ENCODE measurements around the gene HSPB3. TPM values are rescaled to one million over a fixed set of nuclear protein-coding genes. Genes with fewer than 3 reads are reported as not detected.

HSPB3 gene
- total RNA-seq, 4 donors from 2014 or later = 1.7 TPM; not detected in 3

- Histone ChIP-seq H3K27me3 (no peaks in the 10 kb centered on the region), H3K4me1 (no peaks in the 10 kb centered on the region), H3K4me3 (no peak overlapping the region), H3K27ac (no peak overlapping the region), H3K9me3 (no peaks in the 10 kb centered on the region), H3K36me3 (no peaks in the 10 kb centered on the region)
- DNase-seq = peak in 1 of 2 donors; percentile 26
- intact Hi-C loops (cut with DNase I; ENCODE audit: low total_unique reads) = no loop called here
- TF ChIP-seq CTCF (IDR thresholded peaks at IDR 0.05) (peak; percentile 42 to 50 (median 48)), POLR2A (IDR thresholded peaks at IDR 0.05) (no peak)
These were observed 12.2 kb upstream of the HSPB3 start for GRCh38 chr5:54443270-54443669.

DNA sequence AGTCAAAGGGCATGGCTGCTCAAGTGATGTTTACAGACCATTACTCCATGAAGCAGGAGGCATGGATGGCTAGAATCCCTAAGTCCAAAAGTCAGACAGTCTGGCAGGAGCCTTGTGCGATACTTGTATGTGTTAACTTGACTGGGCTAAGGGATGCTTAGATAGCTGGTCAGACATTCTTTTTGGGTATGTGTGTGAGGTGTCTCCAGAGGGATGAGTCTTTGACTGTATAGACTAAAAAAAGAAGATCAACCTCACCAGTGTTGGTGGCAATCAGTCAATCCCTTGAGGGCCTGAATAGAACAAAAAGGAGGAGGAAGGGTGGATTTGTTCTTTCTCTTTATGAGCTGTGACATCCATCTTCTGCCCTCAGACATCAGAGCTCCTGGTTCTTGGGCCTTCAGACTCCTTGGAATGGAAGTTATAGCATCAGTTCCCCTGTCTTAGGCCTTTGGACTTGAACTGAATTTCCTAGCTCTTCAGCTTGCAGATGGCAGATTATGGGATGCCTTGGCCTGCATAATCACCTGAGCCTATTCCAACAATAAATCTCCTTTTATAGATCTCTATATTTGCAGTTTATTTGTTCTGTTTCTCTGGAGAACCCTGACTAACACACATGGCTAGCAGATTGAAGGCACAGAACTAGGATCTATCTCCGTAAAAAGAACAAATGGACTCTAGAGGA lies 9.7 kb upstream of the HSPB3 start:
- Histone ChIP-seq H3K4me3 (no peak overlapping the region), H3K27ac (no peak overlapping the region), H3K27me3 (no peaks in the 10 kb centered on the region), H3K36me3 (no peaks in the 10 kb centered on the region), H3K9me3 (no peaks in the 10 kb centered on the region), H3K4me1 (no peaks in the 10 kb centered on the region)
- intact Hi-C loops (cut with DNase I; ENCODE audit: low total_unique reads) = no loop called here
- DNase-seq = no peak
- TF ChIP-seq POLR2A (IDR thresholded peaks at IDR 0.05) = no peak

DNA sequence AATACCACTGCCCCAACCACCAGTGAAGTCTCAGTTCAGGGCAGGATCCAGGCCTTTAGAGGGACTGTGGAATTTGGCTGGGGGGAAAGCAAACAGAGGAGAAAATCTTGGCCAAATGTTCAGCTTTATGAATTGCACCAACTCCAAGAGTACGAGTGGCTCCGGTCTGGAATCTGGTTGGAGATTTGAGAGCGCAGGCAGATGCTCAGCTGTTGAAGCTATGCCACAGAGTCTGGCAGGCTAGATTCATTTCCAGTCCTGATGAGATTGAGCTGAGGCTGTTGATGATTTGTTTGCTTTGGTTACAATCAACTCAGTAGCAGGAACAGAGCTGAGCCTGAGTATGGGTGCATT lies 9.1 kb upstream of the HSPB3 start:
- Histone ChIP-seq H3K27ac (no peak overlapping the region), H3K4me3 (no peak overlapping the region), H3K36me3 (no peaks in the 10 kb centered on the region), H3K27me3 (no peaks in the 10 kb centered on the region), H3K4me1 (no peaks in the 10 kb centered on the region), H3K9me3 (no peaks in the 10 kb centered on the region)
- intact Hi-C loops (cut with DNase I; ENCODE audit: low total_unique reads) = no loop called here
- DNase-seq = no peak
- TF ChIP-seq CTCF (IDR thresholded peaks at IDR 0.05) (no peak), POLR2A (IDR thresholded peaks at IDR 0.05) (no peak)

DNA sequence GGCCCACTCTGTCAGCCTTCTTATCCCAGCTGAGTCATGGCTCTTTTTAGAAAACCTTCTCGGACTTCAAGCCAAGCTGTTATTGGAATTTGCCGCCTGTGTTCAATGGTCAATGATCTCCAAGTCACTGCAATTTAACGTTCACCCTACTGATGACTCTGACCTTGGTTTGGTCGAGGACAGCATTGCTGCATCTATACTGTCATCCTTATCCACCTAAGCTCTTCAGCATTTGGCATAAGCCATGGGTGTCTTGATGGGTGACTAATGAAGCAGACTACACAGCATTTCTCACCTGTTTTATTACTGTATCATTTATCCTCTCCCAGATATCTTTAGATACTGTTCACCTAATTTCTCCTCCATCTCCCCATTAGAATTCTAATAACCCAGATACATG lies 5.6 kb upstream of the HSPB3 start:
- H3K9me3 ChIP-seq = no peaks in the 10 kb centered on the region
- H3K4me1 ChIP-seq = no peaks in the 10 kb centered on the region
- H3K4me3 ChIP-seq = no peak overlapping the region
- intact Hi-C loops (cut with DNase I; ENCODE audit: low total_unique reads) = no loop called here
- no peak for DNase-seq
- H3K27ac ChIP-seq = no peak overlapping the region
- no peak for TF ChIP-seq CTCF (IDR thresholded peaks at IDR 0.05)
- no peaks in the 10 kb centered on the region for H3K36me3 ChIP-seq
- H3K27me3 ChIP-seq = no peaks in the 10 kb centered on the region

DNA sequence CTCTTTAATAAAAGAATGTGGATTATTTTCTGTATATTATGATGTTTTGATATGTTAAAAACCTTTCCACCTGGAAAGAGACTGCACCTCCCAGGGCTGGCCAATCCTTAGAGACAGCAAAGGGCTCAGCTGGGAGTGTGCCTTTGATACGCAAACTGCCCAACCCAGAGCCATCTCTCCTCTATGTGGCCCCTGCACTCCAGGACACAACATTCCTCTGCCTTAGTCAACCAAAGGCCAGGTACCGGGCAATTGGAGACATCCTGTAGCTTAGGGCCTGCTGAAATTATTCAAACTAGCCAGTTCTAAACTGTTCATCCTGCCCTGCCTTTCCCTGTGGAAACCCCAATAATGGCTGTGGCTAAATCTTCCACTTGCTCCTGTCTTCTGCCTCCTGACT lies 5.0 kb upstream of the HSPB3 start:
- Histone ChIP-seq H3K9me3 (no peaks in the 10 kb centered on the region), H3K27me3 (no peaks in the 10 kb centered on the region), H3K36me3 (no peaks in the 10 kb centered on the region), H3K4me3 (no peak overlapping the region), H3K4me1 (no peaks in the 10 kb centered on the region), H3K27ac (no peak overlapping the region)
- intact Hi-C loops (cut with DNase I; ENCODE audit: low total_unique reads) = no loop called here
- TF ChIP-seq CTCF (IDR thresholded peaks at IDR 0.05) = no peak
- TF ChIP-seq POLR2A (IDR thresholded peaks at IDR 0.05) = no peak
- no peak for DNase-seq

- Histone ChIP-seq H3K36me3 (no peaks in the 10 kb centered on the region), H3K9me3 (no peaks in the 10 kb centered on the region), H3K4me3 (no peak overlapping the region), H3K27ac (no peak overlapping the region), H3K4me1 (no peaks in the 10 kb centered on the region), H3K27me3 (no peaks in the 10 kb centered on the region)
- TF ChIP-seq POLR2A (IDR thresholded peaks at IDR 0.05) (no peak), CTCF (IDR thresholded peaks at IDR 0.05) (no peak)
- intact Hi-C loops (cut with DNase I; ENCODE audit: low total_unique reads) = no loop called here
- no peak for DNase-seq
These were observed 2.5 kb upstream of the HSPB3 start for GRCh38 chr5:54453046-54453445.
